ENCODE results near the gene VRTN.

DNA sequence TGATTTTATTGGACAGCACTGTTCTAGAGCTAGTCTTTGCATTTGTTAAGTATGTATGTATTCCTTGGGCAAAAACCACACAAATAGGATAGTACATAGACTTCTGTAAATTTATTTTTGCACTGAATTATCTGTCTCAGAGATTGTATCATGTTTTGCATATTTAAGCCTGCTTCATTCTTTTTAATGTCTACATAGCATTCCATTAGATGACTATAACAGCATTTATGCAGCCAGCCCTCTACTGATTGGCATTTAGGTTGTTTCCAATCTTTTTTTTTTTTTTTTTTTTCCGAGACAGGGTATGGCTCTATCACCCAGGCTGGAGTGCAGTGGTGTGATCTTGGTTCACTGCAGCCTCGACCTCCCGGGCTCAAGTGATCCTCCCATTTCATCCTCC, 43.2 kb downstream of the VRTN start:
- TF ChIP-seq POLR2A (IDR thresholded peaks at IDR 0.05; ENCODE audit: low read depth, low read length) (no peak), TAF1 (IDR thresholded peaks at IDR 0.05; ENCODE audit: low read depth, low read length) (no peak), PAX5 (IDR thresholded peaks at IDR 0.05; ENCODE audit: insufficient read depth, low read length, severe bottlenecking) (no peak), SPI1 (IDR thresholded peaks at IDR 0.05; ENCODE audit: low read depth, low read length) (no peak)
